HG03025 (cell line): Measurements from ENCODE around the gene TRAPPC12.
"Not testable (repeated sequence)": the region's sequence is repeated elsewhere in the genome, so short reads cannot be mapped to it uniquely, and the experiment has no call there.

Source experiments
- ATAC-seq: cut with Tn5 transposase; IDR thresholded peaks from one replicate; pipeline ENCODE4 v1.9.1; 2021; ENCODE audit warnings: mild to moderate bottlenecking, moderate library complexity; ENCODE audit not compliant: unreplicated experiment, low FRiP score

The TRAPPC12 gene

DNA sequence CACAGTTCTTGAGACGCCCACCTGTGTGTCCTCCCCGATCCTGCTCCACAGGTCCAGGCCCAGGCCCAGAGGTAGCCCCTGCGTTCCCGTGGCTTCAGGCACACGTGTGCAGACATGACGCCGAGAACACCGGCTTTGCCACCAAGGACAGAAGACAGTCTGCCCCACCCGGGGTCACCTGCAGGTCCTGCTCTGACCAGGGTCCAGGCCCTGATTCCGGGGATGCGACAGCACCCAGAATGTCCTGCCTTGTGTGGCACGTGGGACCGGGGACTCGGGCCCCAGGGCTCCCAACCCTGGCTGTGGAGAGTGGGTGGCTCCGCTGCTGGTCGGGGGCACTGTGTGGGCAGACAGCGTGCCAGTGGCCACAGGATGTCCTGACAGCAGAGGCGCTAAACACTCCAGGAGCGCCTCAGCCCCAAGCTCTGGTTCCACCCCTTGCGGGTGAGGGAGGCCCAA, 102.9 kb downstream of the TRAPPC12 start:
- ATAC-seq, result no peak

DNA sequence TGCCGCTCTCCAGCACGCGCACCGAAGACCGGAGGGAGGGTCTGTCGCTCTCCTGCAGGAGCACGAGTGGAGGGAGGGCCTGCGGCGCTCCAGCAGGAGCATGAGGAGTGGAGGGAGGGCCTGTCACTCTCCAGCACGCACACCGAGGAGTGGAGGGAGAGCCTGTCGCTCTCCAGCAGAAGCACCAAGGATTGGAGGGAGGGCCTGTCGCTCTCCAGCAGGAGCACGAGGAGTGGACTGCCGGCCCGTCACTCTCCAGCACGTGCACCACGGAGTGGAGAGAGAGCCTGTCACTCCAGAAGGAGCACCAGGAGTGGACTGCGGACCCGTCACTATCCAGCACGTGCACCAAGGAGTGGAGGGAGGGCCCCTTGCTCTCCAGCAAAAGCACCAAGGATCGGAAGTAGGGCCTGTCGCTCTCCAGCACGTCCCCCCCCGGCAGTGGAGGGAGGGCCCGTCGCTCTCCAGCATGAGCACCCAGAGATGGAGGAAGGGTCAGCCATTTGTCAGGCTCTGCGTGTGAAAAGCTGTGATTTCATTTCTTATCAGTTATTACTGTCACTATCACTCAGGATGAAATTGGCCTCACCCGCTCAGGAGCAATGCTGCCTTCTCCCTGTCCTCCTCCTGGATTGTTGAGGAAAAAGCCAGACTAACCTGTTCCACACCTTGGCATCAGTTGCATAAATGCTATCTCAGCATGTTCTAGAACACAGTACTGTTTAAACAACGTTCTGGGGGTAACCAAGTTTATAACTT, 103.9 kb downstream of the TRAPPC12 start:
- ATAC-seq, result no peak

DNA sequence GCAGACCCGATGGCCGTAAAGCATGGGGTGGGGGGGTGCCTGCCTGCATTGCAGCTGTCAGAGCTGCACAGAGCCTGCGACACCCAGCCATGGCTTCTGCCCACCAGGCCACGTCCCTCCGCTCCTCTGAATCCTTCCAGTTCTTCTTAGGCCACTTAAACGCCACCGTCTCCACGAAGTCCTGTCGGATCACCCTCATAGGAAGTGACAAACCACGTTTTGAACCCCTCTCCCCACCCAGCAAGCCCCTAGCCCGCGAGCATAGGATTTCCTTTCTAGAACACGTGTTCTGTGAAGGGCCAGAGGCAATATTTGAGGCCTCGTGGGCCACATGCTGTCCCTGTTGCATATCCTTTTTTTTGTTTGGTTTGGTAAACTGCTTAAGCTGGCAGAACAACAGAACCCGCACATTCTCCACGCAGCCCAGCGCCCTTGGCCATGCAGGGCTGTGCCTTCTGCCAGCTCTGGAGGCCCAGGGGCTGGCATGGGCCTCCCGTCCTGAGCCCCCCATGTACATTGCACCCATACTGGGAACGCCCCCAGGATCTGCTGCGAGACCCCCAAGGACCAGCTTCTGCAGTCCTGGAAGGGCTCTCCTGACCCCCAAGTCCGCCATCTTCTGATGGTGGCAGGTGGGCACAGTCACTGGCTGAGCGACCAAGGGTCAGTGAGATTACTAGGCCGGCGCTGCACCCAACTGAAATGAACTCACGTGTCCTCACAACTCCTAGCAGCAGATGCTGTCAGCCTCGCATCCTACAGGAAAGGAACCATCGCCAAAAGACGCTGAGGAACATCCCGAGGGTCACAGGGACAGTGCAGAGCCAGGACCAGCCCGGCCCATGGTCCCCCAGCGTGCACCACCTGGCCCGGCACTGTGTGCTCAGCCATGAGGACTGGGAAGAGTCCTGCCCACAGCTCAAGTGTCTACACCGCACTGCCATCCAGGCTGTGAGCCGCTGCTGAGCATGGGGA, 104.8 kb downstream of the TRAPPC12 start:
- no peak for ATAC-seq

DNA sequence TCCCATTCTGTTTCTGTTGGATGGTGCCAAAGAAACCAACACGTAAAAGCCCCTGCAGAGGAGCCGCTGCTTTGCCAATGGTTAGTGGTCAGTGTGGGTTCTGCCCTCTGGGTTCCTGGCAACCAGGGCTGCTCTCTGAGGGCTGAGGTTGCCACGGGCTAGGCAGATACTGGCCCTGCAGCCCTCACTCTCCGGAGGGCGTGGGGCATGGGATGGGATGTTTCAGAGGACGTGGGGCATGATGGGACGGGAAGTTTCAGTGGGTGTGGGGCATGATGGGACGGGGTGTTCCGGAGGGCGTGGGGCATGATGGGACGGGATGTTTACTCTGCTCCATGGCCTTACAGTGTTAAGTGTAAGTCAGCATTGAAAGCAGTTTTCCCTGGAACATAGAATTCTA, 105.7 kb downstream of the TRAPPC12 start:
- ATAC-seq, result no peak

DNA sequence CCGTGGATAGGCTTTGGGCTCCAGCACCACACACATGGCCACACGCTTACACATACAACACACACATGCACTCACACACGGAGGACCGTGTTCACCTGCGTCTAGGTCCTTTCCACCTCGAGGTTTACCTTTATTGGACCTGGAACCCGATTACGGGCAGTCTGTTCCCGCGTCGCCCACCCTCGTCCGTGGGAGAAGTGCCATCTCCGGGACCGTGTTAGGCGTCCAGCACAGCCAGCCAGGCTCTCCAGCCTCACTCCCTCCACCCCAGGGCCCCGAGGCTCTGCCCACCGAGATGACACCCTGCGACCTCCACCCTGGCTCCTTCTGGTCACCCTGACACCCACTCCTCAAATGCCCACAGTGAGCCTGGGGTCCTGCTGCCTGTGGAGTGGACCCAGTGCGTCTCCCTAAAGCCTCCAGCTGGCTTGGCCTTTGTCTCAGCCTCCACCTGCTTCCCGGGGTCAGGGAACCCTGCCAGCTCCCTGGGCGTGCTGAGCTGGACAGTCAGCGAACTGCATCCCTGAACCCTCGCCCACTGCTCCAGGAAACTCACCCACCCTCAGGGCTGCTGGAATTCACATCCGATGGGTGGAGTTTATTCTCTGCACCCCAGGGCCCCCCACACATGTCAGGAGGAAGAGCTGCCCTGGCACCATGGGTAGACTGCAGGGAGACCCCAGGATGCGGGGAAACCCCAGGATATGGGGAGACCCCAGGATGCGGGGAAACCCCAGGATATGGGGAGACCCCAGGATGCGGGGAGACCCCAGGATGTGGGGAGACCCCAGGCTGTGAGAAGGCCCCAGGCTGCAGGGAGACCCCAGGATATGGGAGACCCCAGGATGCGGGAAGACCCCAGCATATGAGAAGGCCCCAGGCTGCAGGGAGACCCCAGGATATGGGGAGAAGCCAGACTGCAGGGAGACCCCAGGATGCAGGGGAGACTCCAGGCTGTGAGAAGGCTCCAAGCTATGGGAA, 106.8 kb downstream of the TRAPPC12 start:
- ATAC-seq, result no peak

DNA sequence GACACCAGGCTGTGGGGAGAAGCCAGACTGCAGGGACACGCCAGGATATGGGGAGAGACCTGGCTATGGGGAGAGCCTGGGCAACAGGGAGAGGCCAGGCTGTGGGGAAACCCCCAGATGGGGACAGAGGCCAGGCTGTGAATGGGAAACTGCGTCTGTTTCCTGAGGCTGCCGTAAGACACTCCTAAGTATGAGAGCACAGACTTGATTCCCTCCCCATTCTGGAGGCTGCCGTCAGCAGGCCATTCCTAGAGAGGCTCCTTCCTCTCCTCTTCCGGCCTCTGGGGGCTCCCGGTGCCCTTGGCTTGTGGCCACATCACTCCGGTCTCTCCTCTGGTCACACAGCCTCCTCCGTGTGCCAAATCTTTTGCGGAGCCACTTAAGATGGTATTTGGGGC, 107.5 kb downstream of the TRAPPC12 start:
- no peak for ATAC-seq

DNA sequence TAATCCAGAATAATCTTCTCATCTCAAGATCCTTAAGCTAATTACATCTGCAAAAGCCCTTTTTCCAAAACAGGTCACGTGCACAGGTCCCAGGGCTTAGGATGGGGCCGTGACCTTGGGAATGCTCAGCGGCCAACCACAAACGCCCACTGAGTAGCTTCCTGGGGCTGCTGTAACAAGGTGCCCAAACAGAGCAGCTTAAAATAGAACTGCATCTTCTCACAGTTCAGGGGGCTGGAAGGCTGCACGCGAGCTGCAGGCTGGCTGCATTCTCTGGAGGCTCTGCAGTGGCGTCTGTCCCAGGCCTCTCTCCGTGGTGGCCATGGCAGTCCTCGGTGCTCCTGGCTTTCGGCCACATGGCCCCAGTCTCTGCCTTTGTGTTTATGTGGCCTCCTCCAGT, 107.9 kb downstream of the TRAPPC12 start:
- ATAC-seq, result no peak

DNA sequence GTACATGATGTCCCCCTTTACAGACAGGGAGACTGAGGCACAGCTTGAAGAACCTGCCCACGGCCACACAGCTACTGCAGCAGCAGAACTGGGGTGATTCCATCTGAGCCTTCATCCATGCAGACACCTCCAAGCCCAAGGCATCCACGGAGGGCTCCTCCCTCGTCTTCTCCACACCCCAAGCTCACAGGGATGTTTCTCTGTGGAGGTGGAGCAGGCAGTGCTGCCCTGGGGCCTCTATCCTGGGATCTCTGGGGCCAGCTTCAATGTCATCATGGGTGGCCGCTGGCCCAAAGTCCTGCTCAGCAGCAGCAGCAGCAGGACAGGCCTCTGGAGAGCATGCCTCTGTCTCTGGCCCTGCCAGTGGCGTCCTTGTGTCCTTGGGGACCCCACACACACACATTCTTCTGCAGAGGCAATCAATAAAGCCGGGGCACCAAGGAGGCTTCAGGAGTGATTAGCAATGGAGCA, 108.6 kb downstream of the TRAPPC12 start:
- ATAC-seq, result no peak

DNA sequence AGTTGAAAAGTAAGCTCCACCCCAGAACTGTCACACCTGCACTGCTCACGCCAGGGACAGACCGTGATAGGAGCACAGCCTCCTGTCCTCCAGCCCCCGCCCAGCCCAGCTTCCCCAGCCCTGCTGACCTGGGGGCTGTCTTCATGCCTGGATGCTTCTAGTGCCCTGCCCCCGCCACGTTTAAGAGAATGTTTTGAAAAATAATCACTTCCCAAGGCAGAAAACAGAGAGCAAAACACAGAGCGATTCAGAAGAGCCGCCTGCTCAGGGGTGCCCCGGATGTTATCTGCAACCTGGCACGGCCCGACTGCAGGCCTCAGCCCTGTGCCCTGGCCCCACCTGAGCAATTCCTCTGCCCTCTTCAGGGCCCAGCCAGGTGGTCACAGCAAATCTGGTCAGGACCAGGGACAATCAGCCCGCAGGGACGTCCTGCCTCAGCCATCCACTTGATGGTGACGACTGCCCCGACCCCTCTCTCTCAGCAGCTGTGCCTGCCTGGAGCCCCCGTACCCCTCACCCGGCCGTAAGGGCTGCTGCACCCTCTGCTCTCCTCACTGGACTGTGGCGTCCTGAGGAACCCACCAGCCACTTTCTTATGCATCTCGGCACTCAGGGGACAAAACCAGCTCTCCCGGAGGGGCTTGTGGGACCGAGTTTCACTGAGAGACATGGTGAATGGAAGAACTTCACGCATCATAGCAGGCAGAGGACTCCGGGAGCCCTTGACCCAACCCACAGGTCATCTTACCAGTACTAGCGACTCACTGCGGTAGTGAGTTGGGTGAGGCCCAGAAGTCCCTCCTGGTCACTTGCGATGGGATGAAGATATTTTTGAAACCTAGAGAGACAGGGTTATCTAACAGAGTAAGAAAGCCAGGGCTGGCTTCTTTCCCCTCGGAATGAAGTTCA, 109.6 kb downstream of the TRAPPC12 start:
- ATAC-seq, result no peak

DNA sequence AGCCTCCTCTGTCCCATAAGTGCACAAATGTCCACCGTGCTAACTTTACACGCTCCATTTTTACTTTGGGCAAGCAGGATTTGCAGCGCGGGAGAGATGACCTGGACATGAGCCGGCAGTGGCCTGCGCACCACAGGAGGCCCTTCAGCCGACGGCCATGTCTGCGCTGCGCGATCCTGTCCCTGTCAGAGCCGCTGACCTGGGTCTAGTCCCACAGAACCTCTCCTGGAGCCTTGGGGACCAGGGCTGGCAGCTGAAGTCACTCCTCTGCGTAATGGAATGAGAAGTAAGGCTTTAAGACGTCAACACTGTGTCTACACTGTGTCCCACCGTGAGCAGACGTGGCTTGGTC, 110.2 kb downstream of the TRAPPC12 start:
- ATAC-seq, result no peak

DNA sequence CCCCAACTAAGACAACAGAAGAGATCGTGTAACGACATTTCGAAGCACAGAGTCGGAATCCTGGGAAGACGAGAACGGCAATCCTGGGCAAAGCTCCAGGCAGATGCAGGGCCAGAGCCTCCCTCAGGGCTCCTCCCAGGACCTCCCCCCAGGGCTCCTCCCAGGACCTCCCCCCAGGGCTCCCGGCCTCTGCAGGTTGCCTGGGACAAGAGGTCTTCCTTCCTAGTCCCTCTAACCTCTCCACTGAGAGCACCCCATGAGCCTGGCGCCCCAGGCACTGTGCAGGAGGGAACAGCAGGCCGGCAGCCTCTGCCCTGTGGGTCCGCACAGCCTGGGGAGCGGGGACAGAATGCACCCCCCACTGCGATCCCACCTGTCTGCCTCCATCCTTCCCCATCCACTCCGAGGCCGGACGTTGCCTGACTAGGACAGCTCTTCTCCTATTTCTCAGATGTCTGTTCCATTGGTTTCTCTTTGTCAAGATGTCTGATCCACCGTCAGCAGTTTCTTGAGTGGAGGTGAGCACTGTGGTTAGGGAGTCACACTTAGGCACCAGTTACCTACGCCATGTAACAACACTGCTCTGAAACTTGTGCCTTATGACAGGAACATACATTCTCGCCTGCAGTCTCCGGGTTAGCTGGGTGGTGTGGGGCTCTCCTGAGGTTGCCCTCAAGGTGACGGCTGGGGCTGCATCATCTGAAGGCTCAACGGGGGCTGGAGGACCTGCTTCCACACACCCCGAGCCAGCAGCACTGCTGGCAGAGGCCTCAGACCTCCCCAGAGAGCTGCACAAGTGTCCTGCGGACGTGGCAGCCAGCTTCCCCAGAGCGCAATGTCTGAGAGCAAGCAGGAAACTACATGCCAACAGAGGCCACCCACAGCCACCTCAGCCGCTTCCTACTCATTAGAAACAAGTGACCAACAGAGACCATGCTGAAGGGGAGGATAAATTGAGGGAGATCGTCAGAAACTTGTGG, 111.0 kb downstream of the TRAPPC12 start:
- ATAC-seq, result no peak

DNA sequence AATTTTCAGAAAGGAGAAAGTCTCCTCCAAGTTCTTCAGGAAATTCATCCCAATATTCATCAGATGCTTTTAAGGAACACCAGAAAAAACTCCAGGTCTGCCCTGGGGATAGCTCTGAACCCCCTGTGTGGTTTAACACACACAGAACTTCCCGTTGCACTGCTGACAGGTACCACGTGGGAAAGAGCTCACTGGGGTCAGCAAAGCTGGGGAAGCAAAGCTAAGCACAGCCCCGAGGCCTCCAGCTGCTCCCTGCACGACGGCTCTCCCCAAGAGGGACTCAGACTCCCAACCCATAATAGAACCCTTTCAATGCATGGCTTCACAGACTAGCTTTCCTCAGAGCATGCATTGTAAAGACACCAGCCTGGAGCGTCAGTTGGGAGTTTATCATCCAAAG, 111.8 kb downstream of the TRAPPC12 start:
- no peak for ATAC-seq

DNA sequence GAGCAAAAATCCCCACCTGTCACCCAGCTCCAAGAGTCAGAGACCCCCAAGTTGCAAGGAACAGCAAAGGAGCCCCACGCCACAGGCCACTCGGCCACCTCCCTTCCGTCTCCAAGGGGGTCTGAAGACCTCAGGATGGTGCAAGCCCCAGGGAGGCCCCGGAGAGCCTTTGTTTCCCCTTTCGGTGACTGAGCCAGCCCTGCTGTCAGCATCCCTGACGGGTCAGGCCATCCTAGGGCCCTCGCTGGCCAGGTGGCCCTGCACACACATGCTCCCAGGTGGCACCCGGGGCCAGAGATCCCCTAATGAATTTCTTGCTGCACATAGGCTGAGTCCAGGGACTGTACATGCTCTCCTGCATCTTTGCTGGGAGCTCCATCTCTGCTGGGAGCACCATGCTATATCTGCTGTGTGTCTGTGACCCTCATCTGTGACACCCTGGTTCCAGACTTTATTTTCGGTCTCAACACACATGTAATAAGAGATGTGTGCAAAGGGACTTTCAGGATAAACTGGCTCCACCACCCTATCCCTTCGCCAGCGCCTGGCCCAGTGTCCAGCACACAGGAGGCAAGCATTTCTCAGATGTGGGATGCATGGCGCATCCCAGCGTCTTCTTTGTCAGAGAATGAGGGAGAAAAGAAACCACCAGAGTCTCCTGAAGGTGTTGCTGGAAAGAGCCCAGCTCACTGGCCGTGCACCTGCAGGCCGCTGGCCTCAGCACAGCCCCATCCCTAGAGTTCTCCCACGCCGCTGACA, 112.4 kb downstream of the TRAPPC12 start:
- ATAC-seq, result no peak

DNA sequence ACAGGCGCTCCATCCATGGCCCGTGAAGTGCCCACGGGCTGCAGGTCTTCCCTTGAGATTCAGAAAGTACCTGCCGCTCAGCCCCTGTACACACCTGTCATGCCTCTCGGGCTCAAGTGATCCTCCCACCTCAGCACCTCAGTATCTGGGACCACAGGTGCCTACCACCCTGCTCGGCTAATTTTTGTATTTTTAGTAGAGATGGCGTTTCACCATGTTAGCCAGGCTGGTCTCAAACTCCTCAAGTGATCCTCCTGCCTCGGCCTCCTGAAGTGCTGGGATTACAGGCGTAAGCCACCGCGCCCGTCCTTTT, 112.9 kb downstream of the TRAPPC12 start:
- not testable (repeated sequence) for ATAC-seq

DNA sequence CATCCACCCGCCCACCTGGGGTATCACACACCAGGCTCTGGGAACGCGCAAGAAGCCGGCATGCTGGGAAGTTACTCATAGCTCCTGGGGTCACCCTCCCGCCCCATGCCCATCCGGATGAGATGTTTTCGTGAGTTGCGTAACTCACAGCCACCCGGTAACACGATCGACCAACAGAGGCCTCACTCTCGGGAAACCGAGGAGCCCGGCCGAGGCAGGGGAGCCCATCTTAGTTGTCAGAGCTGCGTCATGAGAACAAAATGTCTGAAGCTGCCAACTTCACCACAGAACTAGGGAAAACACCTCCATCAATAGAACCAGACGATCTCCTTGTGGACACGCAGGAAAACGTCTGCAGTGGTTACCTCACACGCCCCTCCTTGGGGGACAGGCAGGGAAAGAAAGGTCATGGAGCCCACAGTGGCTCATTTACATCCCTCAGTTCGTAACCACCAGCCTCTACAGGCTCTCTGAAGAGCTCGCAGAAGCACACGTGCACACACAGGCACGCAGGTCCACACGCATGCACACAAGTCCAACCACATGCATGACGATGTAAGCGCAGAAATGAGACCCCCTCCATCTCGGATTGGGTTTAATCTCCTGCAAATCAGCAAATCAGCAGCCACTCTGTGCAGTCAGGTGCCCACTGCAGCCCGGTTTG, 113.6 kb downstream of the TRAPPC12 start:
- ATAC-seq, result no peak

DNA sequence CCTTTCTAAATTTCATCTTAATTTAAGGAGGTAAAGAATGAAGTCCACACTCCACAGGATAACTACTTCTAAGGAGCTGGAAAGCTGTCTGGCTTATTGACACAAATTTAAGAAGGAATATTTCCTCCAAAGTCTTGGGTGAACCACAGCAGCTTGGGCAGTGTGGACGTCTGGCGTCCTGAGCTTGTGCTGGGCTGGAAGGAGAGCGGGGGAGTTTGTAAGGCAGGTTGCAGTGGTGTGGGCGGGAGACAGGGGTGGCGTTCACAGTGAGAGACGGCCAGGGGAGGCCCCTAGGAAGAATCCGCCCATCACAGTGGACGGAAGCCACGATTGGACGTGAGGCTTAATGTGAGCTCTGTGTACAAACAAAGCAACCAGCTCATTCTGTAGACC, 114.1 kb downstream of the TRAPPC12 start:
- ATAC-seq, result no peak
